SK-N-SH (cell line): Measurements from ENCODE around the gene HELT. TPM values are rescaled to one million over a fixed set of nuclear protein-coding genes. Genes with fewer than 3 reads are reported as not detected.

Experiments
- CTCF ChIA-PET: fragments of 300-600, 350-600 bp; formaldehyde crosslinking; extraction: SDS; loops from one replicate; lab custom pipeline; 2021; lab: Yijun Ruan, JAX
- POLR2A ChIA-PET: fragments of 350-600 bp; sonication (Branson Sonifier 250); formaldehyde crosslinking; extraction: SDS; loops from one replicate; lab custom pipeline; 2020; ENCODE audit warnings: antibody characterized with exemption, inconsistent platforms; lab: Yijun Ruan, JAX
- DNase-seq: peaks from one replicate; pipeline ENCODE4 v3.0.0; 2012
- H2AFZ ChIP-seq: fragments of 200-600 bp; sonication (generic); 2 replicates; pipeline ENCODE4 v1.8.1; 2016; ENCODE audit warnings: antibody characterized with exemption, mild to moderate bottlenecking, low read depth
- H3F3A ChIP-seq: fragments of 200-600 bp; sonication (generic); replicated peaks from 2 replicates; pipeline ENCODE3; 2016; ENCODE audit warnings: antibody characterized with exemption, mild to moderate bottlenecking; ENCODE audit not compliant: insufficient read depth
- H3K27ac ChIP-seq, 2 experiments: fragments of 200-500 bp in 1 of 2; fragments of 200-600 bp in 1 of 2; sonication (Bioruptor generic) in 1 of 2; sonication (generic), shearing (Covaris generic) in 1 of 2; 2 replicates each; pipeline versions ENCODE4 v1.5.1 to v1.6.1; 2014 to 2016; ENCODE audit warnings: low read depth in 2 of 2, inconsistent platforms in 1 of 2, low read length in 1 of 2, mild to moderate bottlenecking in 1 of 2, mixed read lengths in 1 of 2
- H3K27me3 ChIP-seq: fragments of 200-600 bp; sonication (generic), shearing (Covaris generic); 2 replicates; pipeline ENCODE4 v1.6.1; 2016; ENCODE audit warnings: mixed run types; ENCODE audit not compliant: insufficient read depth
- H3K36me3 ChIP-seq, 2 experiments: fragments of 200-500 bp in 1 of 2; fragments of 200-600 bp in 1 of 2; sonication (Bioruptor generic) in 1 of 2; sonication (generic) in 1 of 2; replicated peaks in 1 of 2; 2 replicates each; pipeline versions ENCODE3 to v1.5.1; 2014 to 2016; ENCODE audit warnings: low read length in 1 of 2, mild to moderate bottlenecking in 1 of 2; ENCODE audit not compliant: insufficient read depth in 2 of 2, control insufficient read depth in 1 of 2
- H3K4me1 ChIP-seq, 2 experiments: fragments of 200-500 bp in 1 of 2; fragments of 200-600 bp in 1 of 2; sonication (Bioruptor generic) in 1 of 2; sonication (generic), shearing (Covaris generic) in 1 of 2; 2 replicates each; pipeline versions ENCODE4 v1.5.1 to v1.6.1; 2014 to 2016; ENCODE audit warnings: low read depth in 1 of 2, low read length in 1 of 2, mixed run types in 1 of 2; ENCODE audit not compliant: insufficient read depth in 2 of 2, control insufficient read depth in 1 of 2
- H3K4me2 ChIP-seq: fragments of 200-600 bp; sonication (generic), shearing (Covaris generic); 2 replicates; pipeline ENCODE4 v1.6.1; 2017; ENCODE audit warnings: mixed run types
- H3K4me3 ChIP-seq, 2 experiments: fragments of 200-500 bp in 1 of 2; fragments of 200-600 bp in 1 of 2; sonication (Bioruptor generic) in 1 of 2; sonication (generic), shearing (Covaris generic) in 1 of 2; 2 replicates each; pipeline versions ENCODE4 v1.5.1 to v1.8.1; 2014 to 2016; ENCODE audit warnings: low read depth in 2 of 2, inconsistent platforms in 1 of 2, low read length in 1 of 2, mild to moderate bottlenecking in 1 of 2, mixed read lengths in 1 of 2, moderate library complexity in 1 of 2
- H3K79me2 ChIP-seq: fragments of 200-600 bp; sonication (generic); 2 replicates; pipeline ENCODE4 v1.8.1; 2017; ENCODE audit warnings: mild to moderate bottlenecking; ENCODE audit not compliant: insufficient read depth
- H3K9ac ChIP-seq: fragments of 200-600 bp; sonication (generic); 2 replicates; pipeline ENCODE4 v1.6.1; 2017; ENCODE audit warnings: mixed run types
- H3K9me2 ChIP-seq: fragments of 200-600 bp; sonication (generic); 2 replicates; pipeline ENCODE4 v1.6.1; 2017; ENCODE audit warnings: mixed run types
- H3K9me3 ChIP-seq: fragments of 200-600 bp; sonication (generic); 2 replicates; pipeline ENCODE4 v1.6.1; 2017; ENCODE audit warnings: mixed run types, mild to moderate bottlenecking, moderate library complexity
- H4K20me1 ChIP-seq: fragments of 200-600 bp; sonication (generic); 2 replicates; pipeline ENCODE4 v1.6.1; 2017; ENCODE audit warnings: mild to moderate bottlenecking, mixed run types; ENCODE audit not compliant: insufficient read depth
- EZH2phosphoT487 ChIP-seq: fragments of 200-600 bp; sonication (generic); IDR thresholded peaks from 2 replicates; pipeline ENCODE4 v1.6.1; 2017; ENCODE audit warnings: low read depth, mixed run types, mild to moderate bottlenecking, antibody characterized with exemption, moderate library complexity, borderline replicate concordance
- FOSL2 ChIP-seq: IDR thresholded peaks from 2 replicates; pipeline ENCODE4 v1.4.0; 2012; ENCODE audit warnings: low read depth, mild to moderate bottlenecking, moderate library complexity, borderline replicate concordance
- FOXJ3 ChIP-seq: sonication (generic); formaldehyde crosslinking; IDR thresholded peaks from 2 replicates; pipeline ENCODE4 v1.5.1; 2020; ENCODE audit warnings: mild to moderate bottlenecking, missing genetic modification reagents
- GABPA ChIP-seq: IDR thresholded peaks from 2 replicates; pipeline ENCODE4 v1.4.0; 2012; ENCODE audit warnings: low read depth, mild to moderate bottlenecking
- MEF2A ChIP-seq: IDR thresholded peaks from 2 replicates; pipeline ENCODE4 v1.4.0; 2012; ENCODE audit warnings: low read depth, borderline replicate concordance
- MXI1 ChIP-seq: IDR thresholded peaks from 2 replicates; pipeline ENCODE4 v1.6.1; 2012; ENCODE audit warnings: mild to moderate bottlenecking, low read depth, low read length, improper control_type of control experiment
- NFIC ChIP-seq: IDR thresholded peaks from 2 replicates; pipeline ENCODE4 v1.4.0; 2012; ENCODE audit warnings: borderline replicate concordance
- NRF1 ChIP-seq: IDR thresholded peaks from 2 replicates; pipeline ENCODE4 v1.6.1; 2012; ENCODE audit warnings: low read depth, mild to moderate bottlenecking, low read length
- POLR2AphosphoS5 ChIP-seq: IDR thresholded peaks from 2 replicates; pipeline ENCODE4 v1.6.1; 2012; ENCODE audit warnings: low read depth, low read length
- RAD21 ChIP-seq: IDR thresholded peaks from 2 replicates; pipeline ENCODE4 v1.6.1; 2012; ENCODE audit warnings: mild to moderate bottlenecking, low read length
- RCOR1 ChIP-seq: fragments of 150-350 bp; IDR thresholded peaks from 2 replicates; pipeline ENCODE4 v1.6.1; 2017; ENCODE audit warnings: antibody characterized with exemption, low read length
- RFX5 ChIP-seq: IDR thresholded peaks from 2 replicates; pipeline ENCODE4 v1.6.1; 2012; ENCODE audit warnings: mild to moderate bottlenecking, improper control_type of control experiment, low read length
- RXRA ChIP-seq: IDR thresholded peaks from 2 replicates; pipeline ENCODE4 v1.4.0; 2012; ENCODE audit warnings: low read depth, mild to moderate bottlenecking, borderline replicate concordance
- SIN3A ChIP-seq: IDR thresholded peaks from 2 replicates; pipeline ENCODE4 v1.6.1; 2012; ENCODE audit warnings: low read depth, mild to moderate bottlenecking, low read length, moderate library complexity, borderline replicate concordance
- SMC3 ChIP-seq: IDR thresholded peaks from 2 replicates; pipeline ENCODE4 v1.6.1; 2012; ENCODE audit warnings: low read depth, low read length, improper control_type of control experiment
- TAF1 ChIP-seq: IDR thresholded peaks from 2 replicates; pipeline ENCODE4 v1.6.1; 2012; ENCODE audit warnings: low read depth, mild to moderate bottlenecking, low read length, moderate library complexity, borderline replicate concordance
- TCF12 ChIP-seq: IDR thresholded peaks from 2 replicates; pipeline ENCODE4 v1.4.0; 2012
- TEAD4 ChIP-seq: IDR thresholded peaks from 2 replicates; pipeline ENCODE4 v1.4.0; 2012; ENCODE audit warnings: mild to moderate bottlenecking, borderline replicate concordance; ENCODE audit not compliant: insufficient read depth
- YY1 ChIP-seq: IDR thresholded peaks from 2 replicates; pipeline ENCODE4 v1.4.0; 2012; ENCODE audit warnings: low read depth, mild to moderate bottlenecking
- WGBS: methylation state at CpG from one replicate; pipeline ENCODE4 v1.1.6; 2017; ENCODE audit warnings: low lambda C conversion rate; 5-methylcytosine and 5-hydroxymethylcytosine counted together
- polyA plus RNA-seq, 3 experiments: library from polyadenylated mRNA; depleted of rRNA; stranded (reverse); fragments of >200 nt; gene quantifications; 2 replicates each; pipeline ENCODE4 v1.2.3, GENCODE V29; 2012
- TF ChIP-seq, protein P1 (sequence below): fragments of 150-350 bp; IDR thresholded peaks from 2 replicates; pipeline ENCODE4 v1.6.1; 2017; ENCODE audit warnings: antibody characterized with exemption, low read length, low read depth, borderline replicate concordance
- TF ChIP-seq, protein P2 (sequence below): IDR thresholded peaks from 2 replicates; pipeline ENCODE4 v1.4.0; 2012; ENCODE audit warnings: low read depth

The HELT gene
- polyA plus RNA-seq, 1 of the 3 experiments (the other 2 are of a cell fraction) = not detected

DNA sequence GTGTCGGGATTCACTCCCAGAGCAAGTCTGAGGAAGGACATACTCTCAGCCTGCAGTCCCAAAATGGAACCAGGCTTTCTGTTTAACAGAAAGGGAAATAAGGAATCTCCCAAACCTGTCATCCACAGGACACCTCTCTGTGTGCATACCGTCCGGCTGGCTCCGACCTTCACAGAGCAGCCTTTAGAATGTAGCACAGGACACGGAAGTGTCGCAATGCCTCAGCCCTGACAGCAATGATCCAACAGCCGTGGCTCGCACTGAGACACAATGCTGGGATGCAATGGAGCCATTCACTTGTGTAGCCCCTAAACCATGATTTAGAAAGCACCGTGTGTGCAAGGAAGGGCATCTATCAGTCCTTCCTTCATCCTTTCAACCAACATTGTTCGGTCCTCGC, 15.5 kb upstream of the HELT start (continued):
- TF ChIP-seq POLR2AphosphoS5 (no peak), RXRA (no peak)
- TF ChIP-seq, protein P1, sequence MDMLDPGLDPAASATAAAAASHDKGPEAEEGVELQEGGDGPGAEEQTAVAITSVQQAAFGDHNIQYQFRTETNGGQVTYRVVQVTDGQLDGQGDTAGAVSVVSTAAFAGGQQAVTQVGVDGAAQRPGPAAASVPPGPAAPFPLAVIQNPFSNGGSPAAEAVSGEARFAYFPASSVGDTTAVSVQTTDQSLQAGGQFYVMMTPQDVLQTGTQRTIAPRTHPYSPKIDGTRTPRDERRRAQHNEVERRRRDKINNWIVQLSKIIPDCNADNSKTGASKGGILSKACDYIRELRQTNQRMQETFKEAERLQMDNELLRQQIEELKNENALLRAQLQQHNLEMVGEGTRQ = no peak

DNA sequence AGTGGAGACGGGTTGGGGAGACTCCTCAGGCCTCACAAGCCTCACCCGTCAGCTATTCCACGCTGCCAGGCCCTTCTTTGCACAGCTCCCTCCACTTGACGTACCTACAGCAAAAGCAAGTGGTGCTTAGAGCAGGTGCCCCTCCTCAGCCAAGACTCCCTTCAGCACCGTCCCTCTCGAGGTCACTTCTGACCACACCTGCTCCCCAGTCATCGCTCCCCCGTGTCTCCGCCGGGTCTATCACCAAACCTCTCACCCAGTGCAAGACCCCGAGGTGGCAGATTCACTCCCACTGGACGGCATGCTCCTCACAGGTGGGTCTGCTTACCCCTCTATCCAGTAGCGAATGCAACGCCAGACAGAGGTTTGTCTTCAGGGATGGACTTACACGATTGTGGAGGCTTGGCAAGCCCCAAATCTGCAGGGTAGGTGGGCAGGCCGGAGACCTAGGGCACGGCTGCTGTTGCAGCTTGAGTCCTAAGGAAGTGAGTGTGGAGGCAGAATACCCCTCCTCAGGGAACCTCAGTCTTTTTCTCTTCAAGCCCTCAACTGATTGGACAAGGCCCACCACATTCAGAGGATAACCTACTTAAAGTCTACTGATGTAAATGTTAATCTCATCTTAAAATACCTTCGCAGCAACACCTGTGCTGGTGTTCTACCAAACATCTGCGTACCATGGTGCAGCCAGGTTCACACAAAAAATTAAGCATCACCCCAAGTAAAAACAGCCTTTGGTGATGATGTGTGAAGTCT, 14.5 kb upstream of the HELT start:
- no peaks in the 10 kb centered on the region for H3K36me3 ChIP-seq
- no peak overlapping the region for H3K4me3 ChIP-seq
- no peaks in the 10 kb centered on the region for H3K79me2 ChIP-seq
- no peaks in the 10 kb centered on the region for H3K9me3 ChIP-seq
- no peaks in the 10 kb centered on the region for H4K20me1 ChIP-seq
- H3K9ac ChIP-seq = no peak overlapping the region
- 72% methylated on average over 14 of the region's 19 CpGs for WGBS
- H3K4me2 ChIP-seq = no peak overlapping the region
- H3K4me1 ChIP-seq = peaks cover 0 to 5% of the 10 kb centered on the region in 2 experiments; a peak in 1 of 4 replicates
- no peaks in the 10 kb centered on the region for H3K9me2 ChIP-seq
- ChIA-PET CTCF (interaction anchor here (1.2 to 2.0 kb wide), 5 partner anchors 24 to 260 kb away, joined by 3 to 17 read pairs (median 4); no protein-coding TSS in a partner anchor), POLR2A (no interaction called here)
- DNase-seq = no peak
- no peak overlapping the region for H3K27ac ChIP-seq
- peaks cover 8% of the 10 kb centered on the region; the same call in 1 of the 2 replicates for H3K27me3 ChIP-seq
- H2AFZ ChIP-seq = no peak overlapping the region
- TF ChIP-seq MEF2A (no peak), RCOR1 (no peak), SMC3 (no peak), TCF12 (no peak), GABPA (no peak), RFX5 (no peak), YY1 (no peak)
- TF ChIP-seq, protein P2, sequence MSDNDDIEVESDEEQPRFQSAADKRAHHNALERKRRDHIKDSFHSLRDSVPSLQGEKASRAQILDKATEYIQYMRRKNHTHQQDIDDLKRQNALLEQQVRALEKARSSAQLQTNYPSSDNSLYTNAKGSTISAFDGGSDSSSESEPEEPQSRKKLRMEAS = no peak
- TF ChIP-seq, all 33 proteins: peak for 0
- H3F3A ChIP-seq = no peaks in the 10 kb centered on the region

DNA sequence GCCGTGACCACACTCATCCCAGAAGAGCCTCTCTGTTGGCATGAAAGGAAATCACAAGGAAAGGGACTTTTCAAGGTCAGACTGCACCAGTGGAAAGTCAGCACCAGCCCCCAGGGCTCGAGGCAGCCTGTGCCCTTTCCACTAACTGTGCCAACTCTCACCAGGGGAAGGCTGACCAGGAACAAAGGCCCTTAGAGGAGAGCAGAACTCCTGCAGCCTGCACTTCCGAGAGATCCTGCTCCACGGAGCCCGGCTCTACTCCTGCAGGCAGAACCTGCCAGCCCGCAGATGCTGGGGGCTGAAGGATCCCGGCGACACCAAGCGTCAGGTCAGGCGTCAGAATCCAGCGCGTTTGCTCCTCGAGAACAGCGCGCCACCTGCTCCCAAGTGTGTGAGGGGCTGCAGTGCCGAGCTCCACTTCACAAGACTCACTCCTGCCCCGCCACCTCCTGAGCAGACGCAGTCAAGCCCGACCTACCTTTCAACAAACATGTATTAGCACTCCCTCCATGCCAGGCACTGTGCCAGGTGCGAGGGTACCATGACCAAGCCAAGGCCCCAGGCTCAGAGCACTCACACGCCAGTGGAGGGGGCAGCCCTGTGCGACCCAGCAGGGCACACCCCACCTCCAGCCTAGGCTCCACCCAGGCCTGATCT, 13.6 kb upstream of the HELT start:
- H3K36me3 ChIP-seq = no peaks in the 10 kb centered on the region
- no peaks in the 10 kb centered on the region for H3F3A ChIP-seq
- H3K9ac ChIP-seq = no peak overlapping the region
- no peaks in the 10 kb centered on the region for H3K9me2 ChIP-seq
- H3K9me3 ChIP-seq = no peaks in the 10 kb centered on the region
- H3K4me2 ChIP-seq = peak overlapping the region; percentile 27
- no peak for DNase-seq
- WGBS = 41% methylated on average over 12 of the region's 22 CpGs
- no peak for TF ChIP-seq NRF1
- TF ChIP-seq TEAD4 = no peak
- TF ChIP-seq, protein P1 = no peak
- TF ChIP-seq EZH2phosphoT487 = no peak
- TF ChIP-seq RFX5 = no peak
- TF ChIP-seq NFIC = no peak
- TF ChIP-seq, protein P2 = no peak
- no peak for TF ChIP-seq RAD21
- TF ChIP-seq FOXJ3 (CRISPR knock-in tag) = no peak
- no peak for TF ChIP-seq SIN3A
- TF ChIP-seq TAF1 = no peak
- TF ChIP-seq RXRA = no peak
- TF ChIP-seq MXI1 = no peak
- no peak for TF ChIP-seq FOSL2
- H3K27ac ChIP-seq = no peak overlapping the region
- H3K27me3 ChIP-seq = peaks cover 8% of the 10 kb centered on the region; the same call in 1 of the 2 replicates
- H2AFZ ChIP-seq = no peak overlapping the region
- no peaks in the 10 kb centered on the region for H4K20me1 ChIP-seq
- POLR2A ChIA-PET = no interaction called here
- no peaks in the 10 kb centered on the region for H3K79me2 ChIP-seq
- H3K4me1 ChIP-seq = peaks cover 0 to 5% of the 10 kb centered on the region in 2 experiments; a peak in 1 of 4 replicates
- CTCF ChIA-PET = interaction anchor here (0.6 to 2.4 kb wide), 27 partner anchors 9 to 590 kb away, joined by 3 to 29 read pairs (median 4); partner anchors contain the start of gene SLC25A4
- peak overlapping the region; percentile 4 to 35; a peak in 2 of 4 replicates for H3K4me3 ChIP-seq
